Measurements from ENCODE around the gene DDX10.

DDX10 gene

DNA sequence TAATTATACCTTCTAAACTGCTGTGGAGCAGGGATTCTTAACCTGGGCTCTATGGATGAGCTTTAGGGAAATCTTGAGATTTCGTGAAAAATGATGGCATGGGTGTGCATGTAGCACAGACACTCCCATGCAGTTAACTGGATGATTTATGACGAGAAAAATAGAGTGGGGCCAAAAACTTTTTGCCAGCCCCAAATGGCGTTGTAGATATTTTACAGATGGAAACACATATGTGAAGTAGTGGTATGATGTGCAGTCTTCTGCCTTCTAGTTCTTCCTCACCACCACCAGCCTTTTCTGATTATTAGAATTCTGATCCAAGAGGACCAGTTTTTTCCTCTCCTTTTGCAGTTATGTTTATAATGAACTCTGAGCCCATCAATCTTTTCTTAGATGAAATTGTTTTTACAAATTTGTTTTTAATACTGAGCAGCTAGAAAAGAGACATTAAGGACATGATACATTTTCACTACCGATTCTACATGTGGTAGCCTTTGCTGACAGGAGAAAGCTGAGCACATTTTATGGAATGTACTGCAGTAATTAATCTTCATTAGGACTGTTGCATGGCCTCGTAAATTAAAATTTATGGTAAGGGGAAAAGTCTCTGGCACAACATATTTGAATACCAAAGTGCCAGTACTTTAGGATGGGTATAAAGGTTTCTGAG lies 261.4 kb downstream of the DDX10 start:
- H3K4me3 ChIP-seq (replicated peaks; ENCODE audit: insufficient read depth, low read length), result no peak overlapping the region
- no peak for DNase-seq (ENCODE audit: low read depth in 1 of 2, low spot score in 1 of 2)
- TF ChIP-seq, protein P1, sequence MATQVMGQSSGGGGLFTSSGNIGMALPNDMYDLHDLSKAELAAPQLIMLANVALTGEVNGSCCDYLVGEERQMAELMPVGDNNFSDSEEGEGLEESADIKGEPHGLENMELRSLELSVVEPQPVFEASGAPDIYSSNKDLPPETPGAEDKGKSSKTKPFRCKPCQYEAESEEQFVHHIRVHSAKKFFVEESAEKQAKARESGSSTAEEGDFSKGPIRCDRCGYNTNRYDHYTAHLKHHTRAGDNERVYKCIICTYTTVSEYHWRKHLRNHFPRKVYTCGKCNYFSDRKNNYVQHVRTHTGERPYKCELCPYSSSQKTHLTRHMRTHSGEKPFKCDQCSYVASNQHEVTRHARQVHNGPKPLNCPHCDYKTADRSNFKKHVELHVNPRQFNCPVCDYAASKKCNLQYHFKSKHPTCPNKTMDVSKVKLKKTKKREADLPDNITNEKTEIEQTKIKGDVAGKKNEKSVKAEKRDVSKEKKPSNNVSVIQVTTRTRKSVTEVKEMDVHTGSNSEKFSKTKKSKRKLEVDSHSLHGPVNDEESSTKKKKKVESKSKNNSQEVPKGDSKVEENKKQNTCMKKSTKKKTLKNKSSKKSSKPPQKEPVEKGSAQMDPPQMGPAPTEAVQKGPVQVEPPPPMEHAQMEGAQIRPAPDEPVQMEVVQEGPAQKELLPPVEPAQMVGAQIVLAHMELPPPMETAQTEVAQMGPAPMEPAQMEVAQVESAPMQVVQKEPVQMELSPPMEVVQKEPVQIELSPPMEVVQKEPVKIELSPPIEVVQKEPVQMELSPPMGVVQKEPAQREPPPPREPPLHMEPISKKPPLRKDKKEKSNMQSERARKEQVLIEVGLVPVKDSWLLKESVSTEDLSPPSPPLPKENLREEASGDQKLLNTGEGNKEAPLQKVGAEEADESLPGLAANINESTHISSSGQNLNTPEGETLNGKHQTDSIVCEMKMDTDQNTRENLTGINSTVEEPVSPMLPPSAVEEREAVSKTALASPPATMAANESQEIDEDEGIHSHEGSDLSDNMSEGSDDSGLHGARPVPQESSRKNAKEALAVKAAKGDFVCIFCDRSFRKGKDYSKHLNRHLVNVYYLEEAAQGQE (IDR thresholded peaks at IDR 0.05; ENCODE audit: insufficient replicate concordance, low read depth), result no peak
- TF ChIP-seq GABPA (IDR thresholded peaks at IDR 0.05; ENCODE audit: low read depth) (no peak), POLR2AphosphoS5 (IDR thresholded peaks at IDR 0.05; ENCODE audit: low read depth) (no peak), SPI1 (IDR thresholded peaks at IDR 0.05; ENCODE audit: borderline replicate concordance, low read depth) (no peak)
- TF ChIP-seq, protein P2, sequence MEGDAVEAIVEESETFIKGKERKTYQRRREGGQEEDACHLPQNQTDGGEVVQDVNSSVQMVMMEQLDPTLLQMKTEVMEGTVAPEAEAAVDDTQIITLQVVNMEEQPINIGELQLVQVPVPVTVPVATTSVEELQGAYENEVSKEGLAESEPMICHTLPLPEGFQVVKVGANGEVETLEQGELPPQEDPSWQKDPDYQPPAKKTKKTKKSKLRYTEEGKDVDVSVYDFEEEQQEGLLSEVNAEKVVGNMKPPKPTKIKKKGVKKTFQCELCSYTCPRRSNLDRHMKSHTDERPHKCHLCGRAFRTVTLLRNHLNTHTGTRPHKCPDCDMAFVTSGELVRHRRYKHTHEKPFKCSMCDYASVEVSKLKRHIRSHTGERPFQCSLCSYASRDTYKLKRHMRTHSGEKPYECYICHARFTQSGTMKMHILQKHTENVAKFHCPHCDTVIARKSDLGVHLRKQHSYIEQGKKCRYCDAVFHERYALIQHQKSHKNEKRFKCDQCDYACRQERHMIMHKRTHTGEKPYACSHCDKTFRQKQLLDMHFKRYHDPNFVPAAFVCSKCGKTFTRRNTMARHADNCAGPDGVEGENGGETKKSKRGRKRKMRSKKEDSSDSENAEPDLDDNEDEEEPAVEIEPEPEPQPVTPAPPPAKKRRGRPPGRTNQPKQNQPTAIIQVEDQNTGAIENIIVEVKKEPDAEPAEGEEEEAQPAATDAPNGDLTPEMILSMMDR (IDR thresholded peaks at IDR 0.05; ENCODE audit: insufficient read depth, low read length), result no peak
- H3K27ac ChIP-seq (replicated peaks), result no peak overlapping the region
- no peaks in the 10 kb centered on the region for H3K27me3 ChIP-seq (ENCODE audit: insufficient read depth, poor library complexity, severe bottlenecking)

DNA sequence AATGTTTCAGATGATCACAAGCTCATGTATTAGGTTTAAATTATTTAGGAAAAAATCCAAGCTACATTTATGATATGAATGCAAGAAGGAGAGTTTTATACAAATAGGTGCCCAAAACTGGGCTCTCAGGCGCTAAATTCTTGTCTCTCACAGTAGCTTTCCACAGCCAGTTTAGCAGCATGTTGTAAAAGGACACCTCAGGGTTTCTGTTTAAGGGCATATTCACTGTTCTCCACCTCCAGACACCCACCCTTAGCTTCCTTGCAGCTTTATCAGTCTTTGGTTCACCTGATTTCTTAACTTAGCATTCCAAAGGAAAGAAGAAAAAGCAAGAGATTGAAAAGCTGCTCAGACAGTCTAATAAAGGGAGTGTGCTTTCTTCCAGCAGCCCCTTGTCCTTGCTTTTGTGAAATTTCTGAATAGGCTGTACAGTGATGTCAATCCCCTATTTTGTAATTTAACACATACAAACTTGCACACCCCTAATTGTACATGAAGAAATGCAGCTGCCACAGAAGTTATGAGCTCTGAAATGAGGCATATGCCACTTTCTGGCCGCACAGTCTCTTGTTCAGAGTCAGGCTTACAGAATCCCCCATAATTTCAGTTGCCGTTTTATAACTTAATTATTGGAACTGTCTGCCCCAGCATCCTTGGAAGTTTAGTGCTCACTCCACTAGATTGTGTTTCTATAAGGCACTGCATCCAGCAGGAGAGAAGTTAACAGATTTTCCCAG lies 262.1 kb downstream of the DDX10 start:
- no peak for DNase-seq (ENCODE audit: low read depth in 1 of 2, low spot score in 1 of 2)
- no peak overlapping the region for H3K4me3 ChIP-seq (replicated peaks; ENCODE audit: insufficient read depth, low read length)
- TF ChIP-seq POLR2AphosphoS5 (IDR thresholded peaks at IDR 0.05; ENCODE audit: low read depth), result no peak
- TF ChIP-seq, protein P1 (IDR thresholded peaks at IDR 0.05; ENCODE audit: insufficient replicate concordance, low read depth), result no peak
- no peak for TF ChIP-seq SPI1 (IDR thresholded peaks at IDR 0.05; ENCODE audit: borderline replicate concordance, low read depth)
- TF ChIP-seq, protein P2 (IDR thresholded peaks at IDR 0.05; ENCODE audit: insufficient read depth, low read length), result no peak
- no peak for TF ChIP-seq GABPA (IDR thresholded peaks at IDR 0.05; ENCODE audit: low read depth)
- no peak overlapping the region for H3K27ac ChIP-seq (replicated peaks)
- no peaks in the 10 kb centered on the region for H3K27me3 ChIP-seq (ENCODE audit: insufficient read depth, poor library complexity, severe bottlenecking)

DNA sequence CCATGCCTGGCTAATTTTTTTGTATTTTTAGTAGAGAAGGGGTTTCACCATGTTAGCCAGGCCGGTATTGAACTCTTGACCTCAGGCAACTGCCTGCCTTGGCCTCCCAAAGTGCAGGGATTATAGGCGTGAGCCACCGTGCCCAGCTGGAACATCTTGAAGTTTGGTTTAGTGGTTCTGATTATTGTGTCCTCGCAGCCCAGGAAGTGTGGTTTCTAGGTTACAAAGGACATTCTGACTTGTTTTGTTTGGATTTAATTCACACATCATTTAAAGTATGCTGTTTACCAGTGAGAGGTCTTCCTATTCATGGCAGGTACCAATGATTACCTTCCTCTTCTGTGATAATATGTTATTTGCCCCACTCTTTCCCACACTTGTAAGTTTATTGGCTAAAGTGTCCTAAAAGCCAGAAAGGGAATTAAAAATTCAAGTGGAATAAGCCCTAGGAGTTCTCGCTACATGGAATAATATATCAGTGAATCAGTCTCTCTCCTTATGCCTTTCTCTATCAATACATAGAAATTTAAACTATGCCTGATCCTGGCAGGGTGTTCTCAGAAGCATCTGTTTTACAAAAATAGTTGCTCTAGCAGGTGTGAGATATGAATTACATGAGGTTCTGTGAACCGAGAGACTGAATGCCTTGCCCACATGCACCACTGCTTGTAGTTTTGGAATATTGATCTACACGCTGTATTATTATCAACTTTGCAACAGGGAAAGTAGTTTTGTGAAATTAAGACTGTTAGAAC lies 263.1 kb downstream of the DDX10 start:
- no peak for DNase-seq (ENCODE audit: low read depth in 1 of 2, low spot score in 1 of 2)
- H3K4me3 ChIP-seq (replicated peaks; ENCODE audit: insufficient read depth, low read length), result no peak overlapping the region
- TF ChIP-seq, protein P1 (IDR thresholded peaks at IDR 0.05; ENCODE audit: insufficient replicate concordance, low read depth), result no peak
- no peak for TF ChIP-seq POLR2AphosphoS5 (IDR thresholded peaks at IDR 0.05; ENCODE audit: low read depth)
- no peak for TF ChIP-seq GABPA (IDR thresholded peaks at IDR 0.05; ENCODE audit: low read depth)
- no peaks in the 10 kb centered on the region for H3K27me3 ChIP-seq (ENCODE audit: insufficient read depth, poor library complexity, severe bottlenecking)
- no peak overlapping the region for H3K27ac ChIP-seq (replicated peaks)

Data from HL-60 (cell line).